ENCODE results near the gene CORO2A. TPM values are rescaled to one million over a fixed set of nuclear protein-coding genes. Genes with fewer than 3 reads are reported as not detected.

Gene CORO2A
- total and polyA plus RNA-seq, 2 of the 8 experiments (the other 6 are each of a cell fraction or from before 2014, with no cell fraction given): 13.7 to 27.9 TPM

DNA sequence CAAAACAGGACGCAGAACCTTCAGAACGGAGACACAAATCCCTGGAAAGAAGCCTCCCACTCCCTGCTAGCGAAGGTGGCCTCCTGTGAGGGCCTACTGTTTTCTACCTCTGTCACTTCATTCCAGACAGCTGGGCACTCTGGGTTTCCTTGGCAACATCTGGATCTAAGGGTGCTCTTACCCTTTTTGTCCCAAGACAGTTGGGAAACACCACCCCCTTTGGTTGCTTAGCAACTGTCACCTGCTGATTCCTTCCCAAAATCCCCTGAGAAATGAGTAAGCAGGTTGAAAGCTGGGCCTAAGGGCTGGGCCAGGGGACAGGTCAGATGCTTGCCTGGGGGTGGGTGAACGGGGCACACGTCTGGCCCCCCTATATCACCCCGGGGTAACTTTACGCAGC, 106.5 kb downstream of the CORO2A start:
- no peak overlapping the region for H2BK5ac ChIP-seq (ENCODE audit: low read depth, low read length)
- H2AK5ac ChIP-seq (ENCODE audit: low read depth, low read length): no peak overlapping the region
- TF ChIP-seq CBX5 (IDR thresholded peaks at IDR 0.05; ENCODE audit: low read depth, low read length) (no peak), SIN3A (conservative IDR thresholded peaks at IDR 0.05 in 1 of 2, IDR thresholded peaks at IDR 0.05 in 1 of 2; ENCODE audit: low read depth in 1 of 2, low read length in 2 of 2) (peak; percentile 72 to 92; a peak in 3 of 4 replicates), CEBPB (IDR thresholded peaks at IDR 0.05; ENCODE audit: low read depth, low read length) (peak; percentile 50; the same call in 1 of the 2 replicates)
- H2BK15ac ChIP-seq (ENCODE audit: low read length): no peak overlapping the region
- no peak overlapping the region for H3K23ac ChIP-seq (ENCODE audit: insufficient read length)
- H3K79me2 ChIP-seq (ENCODE audit: control insufficient read depth in 1 of 2, insufficient read depth in 2 of 2, low read length in 2 of 2): no peaks in the 10 kb centered on the region
- H2AFZ ChIP-seq (ENCODE audit: low read length): no peak overlapping the region
- no peak overlapping the region for H4K91ac ChIP-seq (replicated peaks; ENCODE audit: insufficient read length, low read length)
- no peak overlapping the region for H3K4me3 ChIP-seq (ENCODE audit: extremely low read depth in 1 of 4, insufficient read depth in 2 of 4, low read depth in 3 of 4, low read length in 4 of 4)
- peaks cover 2 to 16% (median 6%) of the 10 kb centered on the region in 4 experiments; a peak in 4 of 7 replicates for H3K4me1 ChIP-seq (replicated peaks in 1 of 4; ENCODE audit: control insufficient read depth in 3 of 4, insufficient read depth in 4 of 4, low read length in 3 of 4)
- H3K23me2 ChIP-seq (ENCODE audit: low read depth, low read length): peaks cover 2% of the 10 kb centered on the region; the same call in 1 of the 2 replicates
- H3K9me3 ChIP-seq (ENCODE audit: insufficient read depth in 2 of 2, low read depth in 1 of 2, low read length in 1 of 2): no peaks in the 10 kb centered on the region; a peak in 1 of 4 replicates
- WGBS, 2 experiments (ENCODE audit: extremely low coverage in 1 of 2, insufficient coverage in 1 of 2, insufficient read length in 1 of 2, insufficient replicate concordance in 2 of 2, low coverage in 1 of 2, low lambda C conversion rate in 2 of 2, missing lambda C conversion rate in 1 of 2): 60% methylated on average over 7 of the region's 7 CpGs; no CpG with 5 or more reads in 1 of the 2 experiments
- H3K56ac ChIP-seq (replicated peaks; ENCODE audit: insufficient read length, low read depth, low read length): no peak overlapping the region
- H3K4me2 ChIP-seq (ENCODE audit: insufficient read depth in 1 of 2, low read depth in 2 of 2, low read length in 2 of 2): peak overlapping the region in 1 of 2 experiments; percentile 12; a peak in 1 of 4 replicates
- peaks cover 2 to 21% (median 8%) of the 10 kb centered on the region in 4 experiments; a peak in 5 of 8 replicates for H3K36me3 ChIP-seq (ENCODE audit: control insufficient read depth in 2 of 4, insufficient read depth in 4 of 4, low read length in 3 of 4)
- H3K9ac ChIP-seq (replicated peaks in 1 of 4; ENCODE audit: extremely low read depth in 1 of 4, low read depth in 3 of 4, low read length in 3 of 4): no peak overlapping the region
- ChIA-PET CTCF (ENCODE audit: partially characterized antibody) (interaction anchor here (0.5 to 3.5 kb wide), 10 partner anchors 11 to 189 kb away, joined by 3 to 29 read pairs (median 4); no protein-coding TSS in a partner anchor), POLR2A (ENCODE audit: partially characterized antibody) (interaction anchor here (0.9 to 1.6 kb wide), 4 partner anchors 14 to 177 kb away, joined by 3 to 6 read pairs (median 4); partner anchors contain the start of gene NANS)
- H3K27me3 ChIP-seq (replicated peaks in 1 of 4; ENCODE audit: control insufficient read depth in 3 of 4, extremely low read depth in 1 of 4, insufficient read depth in 3 of 4, low read length in 3 of 4): no peaks in the 10 kb centered on the region; a peak in 2 of 7 replicates
- H2BK12ac ChIP-seq (ENCODE audit: low read depth, low read length): no peak overlapping the region
- H3K14ac ChIP-seq (ENCODE audit: insufficient read length): no peak overlapping the region
- DNase-seq (ENCODE audit: low read depth in 1 of 2, low spot score in 2 of 2) (peak; percentile 15 to 73), FAIRE-seq (peak; percentile 77)
- no peak overlapping the region for H3K27ac ChIP-seq (ENCODE audit: low read depth, low read length)
- no peak overlapping the region for H2BK120ac ChIP-seq (replicated peaks; ENCODE audit: low read depth, low read length)
- H4K20me1 ChIP-seq (replicated peaks in 1 of 2; ENCODE audit: control insufficient read depth in 1 of 2, insufficient read depth in 2 of 2, low read length in 2 of 2): peaks cover 0 to 6% of the 10 kb centered on the region in 2 experiments
- no peak overlapping the region for H4K8ac ChIP-seq (ENCODE audit: extremely low read depth, insufficient read depth, low read length)
- no peak overlapping the region for H3K4ac ChIP-seq (replicated peaks; ENCODE audit: insufficient read length, low read depth, low read length)
- H3K18ac ChIP-seq (ENCODE audit: extremely low read depth, low read length): no peak overlapping the region; the same call in 1 of the 2 replicates
- no peaks in the 10 kb centered on the region for H3K79me1 ChIP-seq (ENCODE audit: low read depth, low read length)
- H2BK20ac ChIP-seq (ENCODE audit: low read length): peak overlapping the region; percentile 2; the same call in 1 of the 2 replicates
- H4K5ac ChIP-seq (ENCODE audit: insufficient read length, low read depth, low read length): no peak overlapping the region
